ENCODE data around the gene MYL7.

The MYL7 gene

DNA sequence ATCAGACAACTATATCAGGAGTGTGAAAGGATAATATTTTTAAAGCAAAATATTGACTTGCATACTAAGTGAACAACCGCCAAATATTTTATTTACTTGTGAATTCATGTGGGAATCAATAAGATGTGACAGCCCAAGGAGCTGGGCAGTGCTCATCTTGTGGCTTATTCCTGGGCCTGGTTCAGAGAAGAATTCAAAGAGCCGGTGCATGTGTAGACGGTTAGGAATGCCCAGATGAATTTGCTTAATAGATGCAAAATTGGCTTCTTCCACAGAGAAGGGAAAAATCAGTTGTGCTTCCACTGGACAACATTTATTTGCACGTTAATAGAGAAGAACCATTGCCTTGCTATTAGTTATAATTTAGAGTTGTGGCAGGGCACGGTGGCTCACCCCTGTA is 4.4 kb downstream of the MYL7 start:
- Histone ChIP-seq H3K27ac (ENCODE audit: low read depth, low read length) (no peak overlapping the region), H3K9me2 (replicated peaks; ENCODE audit: control insufficient read depth, low read length) (no peaks in the 10 kb centered on the region), H3K36me3 (ENCODE audit: control insufficient read depth, low read length) (no peaks in the 10 kb centered on the region), H3K4me3 (ENCODE audit: low read length) (no peak overlapping the region), H4K20me1 (ENCODE audit: control insufficient read depth, insufficient read depth, low read depth, low read length) (no peaks in the 10 kb centered on the region), H3K4me1 (ENCODE audit: control insufficient read depth, low read length) (no peaks in the 10 kb centered on the region), H3K27me3 (ENCODE audit: control insufficient read depth, low read length) (no peaks in the 10 kb centered on the region), H3K4me2 (ENCODE audit: low read length) (no peak overlapping the region), H3K9me3 (ENCODE audit: control insufficient read depth, insufficient read depth, low read length) (no peaks in the 10 kb centered on the region), H3F3A (ENCODE audit: control insufficient read depth, insufficient read depth) (no peaks in the 10 kb centered on the region), H3K79me2 (ENCODE audit: control insufficient read depth, low read length) (no peaks in the 10 kb centered on the region)
- TF ChIP-seq, protein P1, sequence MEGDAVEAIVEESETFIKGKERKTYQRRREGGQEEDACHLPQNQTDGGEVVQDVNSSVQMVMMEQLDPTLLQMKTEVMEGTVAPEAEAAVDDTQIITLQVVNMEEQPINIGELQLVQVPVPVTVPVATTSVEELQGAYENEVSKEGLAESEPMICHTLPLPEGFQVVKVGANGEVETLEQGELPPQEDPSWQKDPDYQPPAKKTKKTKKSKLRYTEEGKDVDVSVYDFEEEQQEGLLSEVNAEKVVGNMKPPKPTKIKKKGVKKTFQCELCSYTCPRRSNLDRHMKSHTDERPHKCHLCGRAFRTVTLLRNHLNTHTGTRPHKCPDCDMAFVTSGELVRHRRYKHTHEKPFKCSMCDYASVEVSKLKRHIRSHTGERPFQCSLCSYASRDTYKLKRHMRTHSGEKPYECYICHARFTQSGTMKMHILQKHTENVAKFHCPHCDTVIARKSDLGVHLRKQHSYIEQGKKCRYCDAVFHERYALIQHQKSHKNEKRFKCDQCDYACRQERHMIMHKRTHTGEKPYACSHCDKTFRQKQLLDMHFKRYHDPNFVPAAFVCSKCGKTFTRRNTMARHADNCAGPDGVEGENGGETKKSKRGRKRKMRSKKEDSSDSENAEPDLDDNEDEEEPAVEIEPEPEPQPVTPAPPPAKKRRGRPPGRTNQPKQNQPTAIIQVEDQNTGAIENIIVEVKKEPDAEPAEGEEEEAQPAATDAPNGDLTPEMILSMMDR (IDR thresholded peaks at IDR 0.05; ENCODE audit: low read depth, low read length, poor library complexity, severe bottlenecking) = no peak
- TF ChIP-seq EZH2phosphoT487 (IDR thresholded peaks at IDR 0.05; ENCODE audit: borderline replicate concordance, low read length) = no peak

DNA sequence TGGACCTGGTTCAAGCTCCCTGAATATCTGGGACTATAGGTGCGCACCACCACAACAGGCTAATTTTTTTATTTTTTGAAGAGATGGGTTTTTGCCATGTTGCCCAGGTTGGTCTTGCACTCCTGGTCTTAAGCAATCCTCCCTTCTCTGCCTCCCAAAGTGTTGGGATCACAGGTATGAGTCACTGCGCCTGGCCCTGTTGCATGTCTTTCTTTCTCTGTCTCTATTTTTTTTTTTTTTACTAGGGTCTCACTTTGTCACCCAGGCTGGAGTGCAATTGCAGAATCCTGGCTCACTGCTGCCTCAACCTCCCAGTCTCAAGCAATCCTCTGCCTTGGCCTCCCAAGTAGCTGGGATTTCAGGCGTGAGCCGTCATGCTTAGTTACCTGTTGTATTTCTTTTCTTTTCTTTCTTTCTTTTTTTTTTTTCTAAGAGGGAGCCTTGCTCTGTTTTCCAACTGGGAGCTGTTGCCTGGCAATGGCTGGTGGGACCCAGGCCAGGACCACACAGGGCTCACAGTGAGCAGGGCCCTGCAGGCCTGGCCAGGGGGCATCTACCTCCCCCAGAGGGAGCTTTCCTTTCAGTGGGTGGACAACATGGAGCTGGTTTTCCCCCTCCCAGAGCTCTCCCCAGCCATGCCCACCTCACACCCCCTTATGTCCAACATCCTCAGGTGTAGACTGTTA is 6.0 kb downstream of the MYL7 start:
- H3K9me3 ChIP-seq (ENCODE audit: control insufficient read depth, insufficient read depth, low read length) = no peaks in the 10 kb centered on the region
- no peaks in the 10 kb centered on the region for H3K79me2 ChIP-seq (ENCODE audit: control insufficient read depth, low read length)
- H4K20me1 ChIP-seq (ENCODE audit: control insufficient read depth, insufficient read depth, low read depth, low read length) = no peaks in the 10 kb centered on the region
- H3K36me3 ChIP-seq (ENCODE audit: control insufficient read depth, low read length) = no peaks in the 10 kb centered on the region
- no peak overlapping the region for H3K27ac ChIP-seq (ENCODE audit: low read depth, low read length)
- H3F3A ChIP-seq (ENCODE audit: control insufficient read depth, insufficient read depth) = no peaks in the 10 kb centered on the region
- H3K4me2 ChIP-seq (ENCODE audit: low read length) = no peak overlapping the region
- H3K4me1 ChIP-seq (ENCODE audit: control insufficient read depth, low read length) = no peaks in the 10 kb centered on the region
- no peak overlapping the region for H3K4me3 ChIP-seq (ENCODE audit: low read length)
- no peaks in the 10 kb centered on the region for H3K27me3 ChIP-seq (ENCODE audit: control insufficient read depth, low read length)
- TF ChIP-seq, protein P1 (IDR thresholded peaks at IDR 0.05; ENCODE audit: low read depth, low read length, poor library complexity, severe bottlenecking) = no peak
- no peak for TF ChIP-seq EZH2phosphoT487 (IDR thresholded peaks at IDR 0.05; ENCODE audit: borderline replicate concordance, low read length)
- H3K9me2 ChIP-seq (replicated peaks; ENCODE audit: control insufficient read depth, low read length) = no peaks in the 10 kb centered on the region

DNA sequence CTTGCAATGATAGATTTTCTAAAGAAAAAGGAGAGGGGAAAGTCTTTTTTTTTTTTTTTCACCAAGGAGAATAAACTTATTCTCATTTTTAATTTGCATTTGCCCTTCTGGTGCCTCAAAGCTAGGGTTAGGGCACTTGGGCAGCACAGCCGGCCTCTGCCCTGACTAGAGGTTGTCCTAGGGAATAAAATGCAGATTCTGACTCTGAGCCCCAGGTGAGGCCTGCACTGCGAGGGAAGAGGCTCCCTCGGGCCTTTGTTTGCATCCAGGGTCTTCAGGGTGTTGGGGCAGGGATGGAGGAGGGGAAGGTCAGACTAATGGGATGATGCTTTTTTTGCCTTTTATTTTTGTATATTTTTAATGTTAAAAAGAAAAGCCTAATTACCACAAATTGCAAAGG is 7.8 kb downstream of the MYL7 start:
- no peaks in the 10 kb centered on the region for H3K9me3 ChIP-seq (ENCODE audit: control insufficient read depth, insufficient read depth, low read length)
- H3K27ac ChIP-seq (ENCODE audit: low read depth, low read length) = no peak overlapping the region
- no peaks in the 10 kb centered on the region for H3K79me2 ChIP-seq (ENCODE audit: control insufficient read depth, low read length)
- TF ChIP-seq, protein P1 (IDR thresholded peaks at IDR 0.05; ENCODE audit: low read depth, low read length, poor library complexity, severe bottlenecking) = no peak
- no peak for TF ChIP-seq EZH2phosphoT487 (IDR thresholded peaks at IDR 0.05; ENCODE audit: borderline replicate concordance, low read length)
- H3K4me1 ChIP-seq (ENCODE audit: control insufficient read depth, low read length) = peaks cover 10% of the 10 kb centered on the region
- H3K4me2 ChIP-seq (ENCODE audit: low read length) = no peak overlapping the region
- H3K27me3 ChIP-seq (ENCODE audit: control insufficient read depth, low read length) = no peaks in the 10 kb centered on the region
- no peaks in the 10 kb centered on the region for H3K9me2 ChIP-seq (replicated peaks; ENCODE audit: control insufficient read depth, low read length)
- no peaks in the 10 kb centered on the region for H3F3A ChIP-seq (ENCODE audit: control insufficient read depth, insufficient read depth)
- H3K4me3 ChIP-seq (ENCODE audit: low read length) = no peak overlapping the region
- H3K36me3 ChIP-seq (ENCODE audit: control insufficient read depth, low read length) = no peaks in the 10 kb centered on the region
- no peaks in the 10 kb centered on the region for H4K20me1 ChIP-seq (ENCODE audit: control insufficient read depth, insufficient read depth, low read depth, low read length)

Data from DOHH2 (cell line).